Upper lobe of left lung (tissue), 6 donors: Measurements from ENCODE around the gene YAP1. TPM values are rescaled to one million over a fixed set of nuclear protein-coding genes. Genes with fewer than 3 reads are reported as not detected.

Source experiments
- ATAC-seq, 2 donors: fragments of 200-7000 bp; cut with Tn5 transposase; one replicate each; pipeline ENCODE4 v1.9.1; 2022; ENCODE audit warnings: mild to moderate bottlenecking in 2 of 2, moderate library complexity in 2 of 2; ENCODE audit not compliant: low FRiP score in 2 of 2
- DNase-seq, 2 donors: peaks; one replicate each; pipeline ENCODE4 v3.0.0-alpha.2; 2019 to 2020
- H3K27ac ChIP-seq, 4 donors: fragments of 200-600 bp; sonication (generic); one replicate each; pipeline ENCODE4 v1.5.1; 2016 to 2019
- H3K27me3 ChIP-seq, 4 donors: fragments of 200-600 bp; sonication (generic); one replicate each; pipeline ENCODE4 v1.5.1; 2017 to 2019
- H3K36me3 ChIP-seq, 4 donors: fragments of 200-600 bp; sonication (generic); one replicate each; pipeline ENCODE4 v1.5.1; 2016 to 2019
- H3K4me1 ChIP-seq, 4 donors: fragments of 200-600 bp; sonication (generic); one replicate each; pipeline ENCODE4 v1.5.1; 2018 to 2019
- H3K4me3 ChIP-seq, 4 donors: fragments of 200-600 bp; sonication (generic); one replicate each; pipeline ENCODE4 v1.5.1; 2017 to 2019; ENCODE audit warnings: mild to moderate bottlenecking in 2 of 4, moderate library complexity in 1 of 4
- H3K9me3 ChIP-seq, 4 donors: fragments of 200-600 bp; sonication (generic); one replicate each; pipeline ENCODE4 v1.5.1; 2018 to 2019
- EP300 ChIP-seq, 4 donors: sonication (generic); formaldehyde crosslinking; IDR thresholded peaks; one replicate each; pipeline ENCODE4 v1.5.1; 2017; ENCODE audit warnings: antibody characterized with exemption in 4 of 4, control low read depth in 2 of 4
- POLR2A ChIP-seq, 4 donors: fragments of 450-650 bp; IDR thresholded peaks; one replicate each; pipeline ENCODE4 v1.5.1; 2016 to 2017; ENCODE audit warnings: antibody characterized with exemption in 4 of 4, mild to moderate bottlenecking in 2 of 4
- POLR2AphosphoS5 ChIP-seq, 2 donors: sonication (generic); formaldehyde crosslinking; IDR thresholded peaks; one replicate each; pipeline ENCODE4 v1.5.1; 2017; ENCODE audit warnings: antibody characterized with exemption in 2 of 2
- WGBS, 2 donors: methylation state at CpG; one replicate each; pipeline ENCODE4 v1.1.5; 2017 to 2018; 5-methylcytosine and 5-hydroxymethylcytosine counted together
- total RNA-seq, 6 donors: library from RNA; depleted of rRNA in 4 of 6; stranded (reverse); fragments of >200 nt in 4 of 6; gene quantifications; one replicate each; pipeline versions ENCODE4 v1.1.0 to v1.2.1, GENCODE V29; 2016 to 2021
- TF ChIP-seq, protein P1 (sequence below), 6 experiments: fragments of 450-650 bp in 4 of 6; fragments of 200-600 bp in 2 of 6; sonication (generic) in 2 of 6; IDR thresholded peaks; one replicate each; pipeline ENCODE4 v1.5.1; 2016 to 2019; ENCODE audit warnings: antibody characterized with exemption in 6 of 6
- donor health status: DM: no; HTN: no; CAD: no; lungs with moderate emphysema.
- donor health status: DM: no; HTN: yes; CAD: no; lungs with severe emphysema.

YAP1 gene
- total RNA-seq, 6 donors from 2014 or later: 99.2 to 262 (median 190) TPM

DNA sequence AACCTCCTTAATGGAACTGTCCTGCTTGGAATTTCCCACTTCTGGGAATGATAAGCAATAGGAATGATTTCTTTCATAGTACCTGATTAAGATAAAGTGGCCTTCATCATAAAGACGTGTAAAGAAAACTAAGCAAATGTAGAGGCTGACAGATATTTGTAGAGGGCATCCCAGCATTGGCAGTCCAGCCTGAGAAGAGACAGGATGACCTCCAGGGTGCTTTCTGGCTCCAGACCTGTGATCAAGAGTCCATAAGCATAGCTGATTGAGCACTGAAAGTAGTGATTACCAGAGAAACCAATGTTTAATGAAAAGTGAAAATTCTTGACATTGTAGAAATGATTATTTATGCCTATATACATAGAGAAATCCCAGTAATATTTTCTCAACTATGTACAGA lies 33.6 kb downstream of the YAP1 start:
- H3K4me3 ChIP-seq: no peak overlapping the region
- WGBS, 2 donors: 33 to 45% methylated on average over 1 of the region's 1 CpG
- H3K27me3 ChIP-seq: no peaks in the 10 kb centered on the region
- H3K4me1 ChIP-seq: peaks cover 29 to 48% (median 38%) of the 10 kb centered on the region in 4 donors
- ATAC-seq (no peak), DNase-seq (no peak)
- TF ChIP-seq EP300 (IDR thresholded peaks at IDR 0.05) (no peak), POLR2A (IDR thresholded peaks at IDR 0.05) (no peak), POLR2AphosphoS5 (IDR thresholded peaks at IDR 0.05) (no peak)
- TF ChIP-seq, protein P1, sequence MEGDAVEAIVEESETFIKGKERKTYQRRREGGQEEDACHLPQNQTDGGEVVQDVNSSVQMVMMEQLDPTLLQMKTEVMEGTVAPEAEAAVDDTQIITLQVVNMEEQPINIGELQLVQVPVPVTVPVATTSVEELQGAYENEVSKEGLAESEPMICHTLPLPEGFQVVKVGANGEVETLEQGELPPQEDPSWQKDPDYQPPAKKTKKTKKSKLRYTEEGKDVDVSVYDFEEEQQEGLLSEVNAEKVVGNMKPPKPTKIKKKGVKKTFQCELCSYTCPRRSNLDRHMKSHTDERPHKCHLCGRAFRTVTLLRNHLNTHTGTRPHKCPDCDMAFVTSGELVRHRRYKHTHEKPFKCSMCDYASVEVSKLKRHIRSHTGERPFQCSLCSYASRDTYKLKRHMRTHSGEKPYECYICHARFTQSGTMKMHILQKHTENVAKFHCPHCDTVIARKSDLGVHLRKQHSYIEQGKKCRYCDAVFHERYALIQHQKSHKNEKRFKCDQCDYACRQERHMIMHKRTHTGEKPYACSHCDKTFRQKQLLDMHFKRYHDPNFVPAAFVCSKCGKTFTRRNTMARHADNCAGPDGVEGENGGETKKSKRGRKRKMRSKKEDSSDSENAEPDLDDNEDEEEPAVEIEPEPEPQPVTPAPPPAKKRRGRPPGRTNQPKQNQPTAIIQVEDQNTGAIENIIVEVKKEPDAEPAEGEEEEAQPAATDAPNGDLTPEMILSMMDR (IDR thresholded peaks at IDR 0.05): no peak
- no peaks in the 10 kb centered on the region for H3K9me3 ChIP-seq
- peak overlapping the region in 2 of 4 donors; percentile 36 to 48 for H3K27ac ChIP-seq
- no peaks in the 10 kb centered on the region for H3K36me3 ChIP-seq

DNA sequence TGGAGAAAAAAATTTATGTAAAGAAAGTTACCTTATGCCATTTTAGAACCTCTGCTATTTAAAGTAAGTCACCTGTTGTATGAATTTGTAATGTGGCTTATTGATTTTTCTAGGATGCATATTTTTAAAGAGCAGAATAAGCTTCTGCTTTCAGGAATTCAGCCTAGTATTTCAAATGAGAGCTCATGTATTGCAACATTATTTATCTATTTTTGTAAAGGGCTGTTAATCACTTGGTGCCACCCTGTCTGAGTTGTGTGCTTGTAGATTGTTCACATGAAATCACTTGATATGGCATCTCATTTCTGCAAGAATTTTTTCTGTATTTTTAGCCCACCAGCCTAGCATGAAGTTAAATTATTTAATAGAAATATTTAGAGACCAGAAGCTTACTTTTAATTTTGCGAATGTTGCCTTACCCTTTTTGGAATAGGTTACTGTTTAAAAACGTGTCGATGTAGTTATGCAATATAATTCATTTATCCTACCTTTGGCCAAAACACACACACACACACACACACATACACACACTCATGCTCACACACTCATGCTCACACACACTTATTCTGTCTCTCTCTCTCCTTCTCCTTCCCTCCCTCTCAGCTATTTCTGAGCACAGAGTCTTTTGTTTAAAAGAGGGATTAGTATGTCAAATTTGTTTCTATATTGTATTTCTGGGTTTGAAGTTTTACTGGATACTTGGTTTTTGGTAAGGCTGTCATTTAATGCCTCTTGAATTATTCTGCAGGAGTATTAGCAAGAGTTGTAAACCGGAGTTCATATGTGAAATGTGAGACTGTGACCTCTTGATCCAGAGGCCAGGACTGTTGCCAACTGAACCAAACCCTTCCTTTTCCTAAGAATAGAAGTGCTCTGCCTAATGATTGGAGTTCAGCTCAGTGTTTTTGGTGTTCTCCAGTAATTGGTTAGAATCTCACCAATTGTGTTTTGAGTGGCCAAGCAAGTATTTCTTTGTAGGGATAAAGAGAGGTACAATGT lies 34.4 kb downstream of the YAP1 start:
- no peaks in the 10 kb centered on the region for H3K27me3 ChIP-seq
- no peaks in the 10 kb centered on the region for H3K9me3 ChIP-seq
- TF ChIP-seq, protein P1 (IDR thresholded peaks at IDR 0.05): no peak
- TF ChIP-seq POLR2AphosphoS5 (IDR thresholded peaks at IDR 0.05) (no peak), POLR2A (IDR thresholded peaks at IDR 0.05) (no peak), EP300 (IDR thresholded peaks at IDR 0.05) (no peak)
- no peaks in the 10 kb centered on the region for H3K36me3 ChIP-seq
- 35 to 37% methylated on average over 4 of the region's 4 CpGs for WGBS, 2 donors
- no peak for ATAC-seq
- H3K4me1 ChIP-seq: peaks cover 22 to 46% (median 32%) of the 10 kb centered on the region in 4 donors
- H3K27ac ChIP-seq: peak overlapping the region; percentile 2 to 48 (median 32)
- H3K4me3 ChIP-seq: no peak overlapping the region
- peak in 1 of 2 donors; percentile 43 for DNase-seq

DNA sequence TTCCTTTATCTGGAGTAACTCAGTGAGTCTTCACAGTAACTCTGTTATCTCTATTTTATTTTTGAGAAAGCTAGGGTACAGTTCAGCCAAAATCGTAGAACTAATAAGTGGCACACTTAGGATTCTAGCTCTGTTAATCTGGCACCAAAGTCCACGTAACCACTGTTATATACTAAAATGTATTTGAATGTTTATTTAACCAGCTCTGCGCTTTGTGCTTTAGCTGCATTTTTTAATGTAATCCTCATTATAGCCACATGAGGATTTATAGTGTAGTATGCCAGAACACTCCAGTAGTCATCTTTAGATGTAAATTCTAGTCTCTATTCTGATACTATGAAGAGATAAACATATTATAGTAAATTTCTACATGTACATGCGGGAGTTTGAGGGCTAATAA lies 36.8 kb downstream of the YAP1 start:
- Histone ChIP-seq H3K27me3 (no peaks in the 10 kb centered on the region), H3K4me1 (peaks cover 21 to 46% (median 30%) of the 10 kb centered on the region in 4 donors), H3K4me3 (no peak overlapping the region), H3K36me3 (no peaks in the 10 kb centered on the region), H3K27ac (peak overlapping the region in 2 of 4 donors; percentile 1 to 24), H3K9me3 (no peaks in the 10 kb centered on the region)
- no peak for ATAC-seq
- no peak for DNase-seq
- TF ChIP-seq POLR2A (IDR thresholded peaks at IDR 0.05) (no peak), EP300 (IDR thresholded peaks at IDR 0.05) (no peak), POLR2AphosphoS5 (IDR thresholded peaks at IDR 0.05) (no peak)
- TF ChIP-seq, protein P1 (IDR thresholded peaks at IDR 0.05): no peak
- 74 to 75% methylated on average over 4 of the region's 4 CpGs for WGBS, 2 donors

DNA sequence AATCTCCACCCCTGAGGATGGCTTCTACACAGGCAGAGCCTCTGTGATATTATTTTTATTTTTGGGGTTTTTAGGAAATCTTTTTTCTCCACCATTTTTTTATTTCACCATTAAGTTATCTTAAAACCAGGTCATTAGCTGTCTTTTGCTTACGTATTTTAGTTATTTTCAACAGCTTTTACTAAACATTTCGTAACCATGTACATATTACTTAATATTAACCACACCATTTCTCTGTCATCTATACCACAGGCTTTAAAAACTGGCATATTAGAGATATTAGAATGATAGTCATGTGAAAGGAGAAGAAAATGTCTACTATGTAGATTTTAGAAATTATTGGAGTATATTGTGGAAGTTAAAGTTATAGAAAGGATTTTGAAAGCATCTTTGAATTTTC lies 37.4 kb downstream of the YAP1 start:
- no peaks in the 10 kb centered on the region for H3K9me3 ChIP-seq
- TF ChIP-seq, protein P1 (IDR thresholded peaks at IDR 0.05): no peak
- TF ChIP-seq POLR2A (IDR thresholded peaks at IDR 0.05) (no peak), EP300 (IDR thresholded peaks at IDR 0.05) (no peak), POLR2AphosphoS5 (IDR thresholded peaks at IDR 0.05) (no peak)
- H3K27ac ChIP-seq: peak overlapping the region in 1 of 4 donors; percentile 1
- H3K27me3 ChIP-seq: no peaks in the 10 kb centered on the region
- no peak for DNase-seq
- 68 to 69% methylated on average over 2 of the region's 2 CpGs for WGBS, 2 donors
- peaks cover 21 to 44% (median 32%) of the 10 kb centered on the region in 4 donors for H3K4me1 ChIP-seq
- H3K4me3 ChIP-seq: no peak overlapping the region
- no peaks in the 10 kb centered on the region for H3K36me3 ChIP-seq
- no peak for ATAC-seq
